Astrocyte (in vitro differentiated cells and primary cell): Measurements from ENCODE around the gene KLHL8. TPM values are rescaled to one million over a fixed set of nuclear protein-coding genes. Genes with fewer than 3 reads are reported as not detected.

Source experiments
- DNase-seq: peaks from one replicate; pipeline ENCODE4 v3.0.0-alpha.2; 2010; ENCODE audit warnings: low read depth
- FAIRE-seq: peaks from 2 replicates; lab custom pipeline; 2011; peaks lifted over from hg19 to GRCh38; lab: Jason Lieb, UNC
- H2AFZ ChIP-seq: 2 replicates; pipeline ENCODE4 v1.6.0; 2012; ENCODE audit warnings: low read depth, low read length, inconsistent platforms
- H3K27ac ChIP-seq: 2 replicates; pipeline ENCODE4 v1.5.1; 2011; ENCODE audit warnings: low read depth, low read length, inconsistent platforms
- H3K27me3 ChIP-seq: 2 replicates; pipeline ENCODE4 v1.6.0; 2011; ENCODE audit warnings: low read length, inconsistent platforms; ENCODE audit not compliant: insufficient read depth
- H3K36me3 ChIP-seq: 2 replicates; pipeline ENCODE4 v1.5.1; 2011; ENCODE audit warnings: low read length, inconsistent platforms; ENCODE audit not compliant: insufficient read depth
- H3K4me1 ChIP-seq: 2 replicates; pipeline ENCODE4 v1.5.1; 2011; ENCODE audit warnings: low read length, inconsistent platforms; ENCODE audit not compliant: insufficient read depth
- H3K4me2 ChIP-seq: 2 replicates; pipeline ENCODE4 v1.6.0; 2012; ENCODE audit warnings: low read length, inconsistent platforms
- H3K4me3 ChIP-seq: 2 replicates; pipeline ENCODE4 v1.5.1; 2011; ENCODE audit warnings: low read depth, mild to moderate bottlenecking, low read length, inconsistent platforms; ENCODE audit not compliant: insufficient read depth
- H3K79me2 ChIP-seq: 2 replicates; pipeline ENCODE4 v1.6.0; 2012; ENCODE audit warnings: mild to moderate bottlenecking, low read length, inconsistent platforms; ENCODE audit not compliant: insufficient read depth
- H3K9ac ChIP-seq: 2 replicates; pipeline ENCODE4 v1.6.0; 2012; ENCODE audit warnings: mild to moderate bottlenecking, low read length, inconsistent platforms
- H3K9me3 ChIP-seq: 2 replicates; pipeline ENCODE4 v1.5.1; 2012; ENCODE audit warnings: low read depth, mild to moderate bottlenecking, low read length, inconsistent platforms; ENCODE audit not compliant: insufficient read depth
- H4K20me1 ChIP-seq: 2 replicates; pipeline ENCODE4 v1.6.0; 2012; ENCODE audit warnings: low read length, inconsistent platforms; ENCODE audit not compliant: insufficient read depth
- H3K27ac Mint-ChIP-seq: one replicate; pipeline ENCODE4 v1.8.0; 2021; ENCODE audit warnings: mild to moderate bottlenecking, mixed read lengths; ENCODE audit not compliant: unreplicated experiment
- H3K27me3 Mint-ChIP-seq: one replicate; pipeline ENCODE4 v1.8.0; 2021; ENCODE audit warnings: low read depth, mixed read lengths; ENCODE audit not compliant: unreplicated experiment
- H3K36me3 Mint-ChIP-seq: one replicate; pipeline ENCODE4 v1.8.0; 2021; ENCODE audit warnings: low read depth, mixed read lengths; ENCODE audit not compliant: unreplicated experiment
- H3K4me1 Mint-ChIP-seq: one replicate; pipeline ENCODE4 v1.8.0; 2021; ENCODE audit warnings: low read depth, mixed read lengths; ENCODE audit not compliant: unreplicated experiment
- H3K4me3 Mint-ChIP-seq: one replicate; pipeline ENCODE4 v1.8.0; 2021; ENCODE audit warnings: mild to moderate bottlenecking, moderate library complexity, mixed read lengths; ENCODE audit not compliant: unreplicated experiment
- H3K9me3 Mint-ChIP-seq: one replicate; pipeline ENCODE4 v1.8.0; 2021; ENCODE audit warnings: mild to moderate bottlenecking, mixed read lengths; ENCODE audit not compliant: unreplicated experiment
- EZH2 ChIP-seq: IDR thresholded peaks from 2 replicates; pipeline ENCODE4 v1.6.1; 2012; ENCODE audit warnings: mild to moderate bottlenecking, low read length, inconsistent platforms; ENCODE audit not compliant: insufficient read depth
- total RNA-seq: library from RNA; stranded (reverse); gene quantifications from 2 replicates; pipeline ENCODE4 v1.2.1, GENCODE V29; 2021
- TF ChIP-seq, protein P1 (sequence below): IDR thresholded peaks from 2 replicates; pipeline ENCODE4 v1.5.1; 2011; ENCODE audit warnings: low read depth, mild to moderate bottlenecking, inconsistent platforms, low read length, moderate library complexity; ENCODE audit not compliant: insufficient read depth

The KLHL8 gene
- total RNA-seq, 1 donor from 2014 or later = 11.8 TPM

GRCh38 chr4:87174672-87175071 is 45.7 kb downstream of the KLHL8 start:
- no peak for DNase-seq
- Histone ChIP-seq H3K27me3 (no peaks in the 10 kb centered on the region), H3K79me2 (no peaks in the 10 kb centered on the region), H3K9me3 (no peaks in the 10 kb centered on the region), H3K9ac (no peak overlapping the region), H3K4me1 (no peaks in the 10 kb centered on the region), H4K20me1 (no peaks in the 10 kb centered on the region), H3K27ac (no peak overlapping the region), H2AFZ (no peak overlapping the region), H3K4me3 (no peak overlapping the region), H3K36me3 (no peaks in the 10 kb centered on the region), H3K4me2 (no peak overlapping the region)
- no peak overlapping the region for H3K27ac Mint-ChIP-seq
- TF ChIP-seq, protein P1, sequence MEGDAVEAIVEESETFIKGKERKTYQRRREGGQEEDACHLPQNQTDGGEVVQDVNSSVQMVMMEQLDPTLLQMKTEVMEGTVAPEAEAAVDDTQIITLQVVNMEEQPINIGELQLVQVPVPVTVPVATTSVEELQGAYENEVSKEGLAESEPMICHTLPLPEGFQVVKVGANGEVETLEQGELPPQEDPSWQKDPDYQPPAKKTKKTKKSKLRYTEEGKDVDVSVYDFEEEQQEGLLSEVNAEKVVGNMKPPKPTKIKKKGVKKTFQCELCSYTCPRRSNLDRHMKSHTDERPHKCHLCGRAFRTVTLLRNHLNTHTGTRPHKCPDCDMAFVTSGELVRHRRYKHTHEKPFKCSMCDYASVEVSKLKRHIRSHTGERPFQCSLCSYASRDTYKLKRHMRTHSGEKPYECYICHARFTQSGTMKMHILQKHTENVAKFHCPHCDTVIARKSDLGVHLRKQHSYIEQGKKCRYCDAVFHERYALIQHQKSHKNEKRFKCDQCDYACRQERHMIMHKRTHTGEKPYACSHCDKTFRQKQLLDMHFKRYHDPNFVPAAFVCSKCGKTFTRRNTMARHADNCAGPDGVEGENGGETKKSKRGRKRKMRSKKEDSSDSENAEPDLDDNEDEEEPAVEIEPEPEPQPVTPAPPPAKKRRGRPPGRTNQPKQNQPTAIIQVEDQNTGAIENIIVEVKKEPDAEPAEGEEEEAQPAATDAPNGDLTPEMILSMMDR = no peak
- no peak for TF ChIP-seq EZH2
- H3K36me3 Mint-ChIP-seq = no peaks in the 10 kb centered on the region
- no peaks in the 10 kb centered on the region for H3K4me1 Mint-ChIP-seq
- H3K9me3 Mint-ChIP-seq = no peaks in the 10 kb centered on the region
- no peak for FAIRE-seq
- no peaks in the 10 kb centered on the region for H3K27me3 Mint-ChIP-seq
- H3K4me3 Mint-ChIP-seq = no peak overlapping the region

GRCh38 chr4:87171944-87172343 is 48.5 kb downstream of the KLHL8 start:
- Histone ChIP-seq H3K27me3 (no peaks in the 10 kb centered on the region), H4K20me1 (no peaks in the 10 kb centered on the region), H3K9ac (no peak overlapping the region), H3K4me1 (no peaks in the 10 kb centered on the region), H3K79me2 (no peaks in the 10 kb centered on the region), H3K27ac (no peak overlapping the region), H2AFZ (no peak overlapping the region), H3K4me2 (no peak overlapping the region), H3K36me3 (no peaks in the 10 kb centered on the region), H3K9me3 (no peaks in the 10 kb centered on the region), H3K4me3 (no peak overlapping the region)
- Mint-ChIP-seq H3K4me1 (no peaks in the 10 kb centered on the region), H3K9me3 (no peaks in the 10 kb centered on the region), H3K36me3 (peaks cover 2% of the 10 kb centered on the region), H3K27ac (no peak overlapping the region), H3K4me3 (no peak overlapping the region), H3K27me3 (no peaks in the 10 kb centered on the region)
- FAIRE-seq (no peak), DNase-seq (no peak)
- TF ChIP-seq EZH2 = no peak
- TF ChIP-seq, protein P1 = no peak

- Histone ChIP-seq H3K27me3 (no peaks in the 10 kb centered on the region), H3K79me2 (no peaks in the 10 kb centered on the region), H3K9me3 (no peaks in the 10 kb centered on the region), H3K9ac (no peak overlapping the region), H4K20me1 (no peaks in the 10 kb centered on the region), H2AFZ (no peak overlapping the region), H3K27ac (no peak overlapping the region), H3K4me3 (no peak overlapping the region), H3K4me1 (no peaks in the 10 kb centered on the region), H3K36me3 (peaks cover 2% of the 10 kb centered on the region), H3K4me2 (no peak overlapping the region)
- Mint-ChIP-seq H3K4me3 (no peak overlapping the region), H3K27ac (no peak overlapping the region), H3K27me3 (no peaks in the 10 kb centered on the region), H3K9me3 (no peaks in the 10 kb centered on the region), H3K36me3 (peaks cover 2% of the 10 kb centered on the region), H3K4me1 (no peaks in the 10 kb centered on the region)
- no peak for FAIRE-seq
- TF ChIP-seq, protein P1 = no peak
- TF ChIP-seq EZH2 = no peak
- no peak for DNase-seq
These were observed 54.0 kb downstream of the KLHL8 start for GRCh38 chr4:87166296-87166854.
